Fibroblast of pulmonary artery (primary cell): ENCODE data around the gene TCERG1L.

Experiments
- DNase-seq: peaks from one replicate; pipeline ENCODE4 v3.0.0-alpha.2; 2010; ENCODE audit warnings: low read depth
- H3K4me3 ChIP-seq: replicated peaks from 2 replicates; pipeline ENCODE4 v1.5.1; 2011; ENCODE audit warnings: low read depth, mild to moderate bottlenecking, control low read depth, low read length, moderate library complexity
- CTCF ChIP-seq: IDR thresholded peaks from 2 replicates; pipeline ENCODE4 v1.5.1; 2011; ENCODE audit warnings: mild to moderate bottlenecking, control low read depth, low read length, inconsistent platforms; ENCODE audit errors: missing control alignments

The TCERG1L gene

GRCh38 chr10:131230641-131231322 lies 80.7 kb downstream of the TCERG1L start:
- TF ChIP-seq CTCF = no peak
- no peak overlapping the region for H3K4me3 ChIP-seq
- DNase-seq = no peak

- TF ChIP-seq CTCF = no peak
- DNase-seq = no peak
- no peak overlapping the region for H3K4me3 ChIP-seq
Observed at GRCh38 chr10:131230166-131230565, 81.4 kb downstream of the TCERG1L start.

GRCh38 chr10:131227163-131227740 lies 84.3 kb downstream of the TCERG1L start:
- DNase-seq = no peak
- no peak for TF ChIP-seq CTCF
- no peak overlapping the region for H3K4me3 ChIP-seq

- TF ChIP-seq CTCF = no peak
- H3K4me3 ChIP-seq = no peak overlapping the region
- DNase-seq = no peak
Observed at GRCh38 chr10:131226446-131227162, 84.9 kb downstream of the TCERG1L start.

GRCh38 chr10:131224106-131224505 lies 87.4 kb downstream of the TCERG1L start:
- DNase-seq = no peak
- no peak overlapping the region for H3K4me3 ChIP-seq
- TF ChIP-seq CTCF = no peak

GRCh38 chr10:131223422-131223821 lies 88.1 kb downstream of the TCERG1L start:
- no peak overlapping the region for H3K4me3 ChIP-seq
- TF ChIP-seq CTCF = no peak
- no peak for DNase-seq
